GOT3 (cell line): ENCODE results near the gene ZNF423.

Source experiments
- DNase-seq: peaks from one replicate; lab custom pipeline; 2025; ENCODE audit warnings: mixed read lengths; lab: John Stamatoyannopoulos, UW

ZNF423 gene

DNA sequence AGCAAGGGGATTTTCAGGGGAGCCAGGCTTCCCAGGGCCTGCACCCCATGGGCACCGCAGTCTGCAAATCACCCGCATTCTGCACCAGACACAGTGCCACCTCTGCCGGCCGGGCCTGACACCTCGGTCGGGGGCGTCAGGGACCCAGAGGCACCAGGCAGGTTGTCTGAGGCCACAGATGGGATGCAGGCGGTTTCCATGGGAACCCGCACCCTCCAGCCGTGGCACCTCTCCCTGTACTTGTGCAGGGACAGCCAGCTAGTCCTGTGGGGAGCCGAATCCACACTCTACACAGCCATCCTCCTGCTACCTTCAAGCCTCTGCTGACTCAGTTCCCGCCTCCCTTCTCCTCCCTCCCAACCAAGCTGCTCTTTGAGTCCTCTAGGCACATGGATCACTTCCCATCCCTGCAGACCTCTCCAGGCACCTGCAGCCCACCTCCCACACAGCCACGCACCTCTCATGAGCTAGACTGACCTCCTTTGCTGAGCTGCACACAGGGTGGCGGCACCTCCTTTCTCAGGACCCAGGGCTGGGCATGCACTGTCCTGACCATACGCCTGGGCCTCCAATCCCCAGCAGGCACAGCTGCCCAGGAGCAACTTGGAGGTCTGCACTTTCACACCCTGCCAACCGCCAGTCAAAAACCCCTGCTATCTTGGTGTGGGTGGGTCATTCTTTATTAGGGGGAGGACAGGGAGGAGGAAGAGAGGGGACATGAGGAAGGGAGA is 362.9 kb downstream of the ZNF423 start:
- no peak for DNase-seq

DNA sequence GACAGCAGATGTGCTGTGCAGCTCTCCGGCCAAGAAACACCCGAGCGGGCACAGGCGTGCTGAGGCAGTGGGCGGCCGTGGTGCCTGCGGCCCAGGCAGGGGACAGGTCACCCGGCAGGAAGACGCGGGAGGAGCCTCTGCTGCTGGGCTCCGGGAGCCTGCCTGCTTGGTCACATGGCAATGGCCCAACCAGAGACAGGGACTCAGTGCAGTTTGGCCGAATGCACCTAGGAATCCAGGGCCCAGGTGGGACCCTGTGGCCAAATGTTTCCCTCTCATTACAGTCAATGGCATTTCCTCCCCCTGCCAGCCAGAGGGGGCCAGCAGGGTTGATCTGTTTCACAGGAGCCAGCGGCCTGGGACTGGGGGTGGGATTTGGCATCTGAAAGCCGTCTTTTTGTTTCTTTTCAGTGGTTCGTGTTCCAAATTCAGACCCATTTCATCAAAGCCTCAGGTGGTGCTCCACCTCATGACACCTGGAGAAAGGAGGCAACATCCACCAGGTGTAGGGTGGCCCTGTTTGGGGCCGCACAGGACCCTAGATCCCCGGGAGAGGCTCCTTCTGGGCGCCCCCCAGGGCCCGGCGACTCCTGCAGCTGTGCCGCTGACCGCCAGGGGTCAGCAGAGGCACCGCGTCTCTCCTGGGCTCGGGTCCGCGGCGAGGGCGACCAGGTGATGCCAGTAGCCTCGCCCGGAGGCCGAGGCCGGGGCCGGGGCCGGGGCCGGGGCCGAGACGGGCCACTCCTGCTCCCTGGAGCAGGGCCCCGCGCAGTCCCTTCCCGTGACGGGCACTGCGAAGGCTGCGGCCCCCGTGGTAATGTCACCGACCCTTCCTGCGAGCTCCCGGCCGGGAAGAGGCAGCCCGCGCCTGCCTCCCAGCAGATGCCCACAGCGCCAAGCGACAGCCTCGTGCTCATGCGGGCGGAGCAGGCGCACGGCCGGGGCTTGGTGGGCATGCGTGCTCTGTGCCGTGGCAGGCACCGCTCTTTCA is 363.8 kb downstream of the ZNF423 start:
- DNase-seq = no peak

DNA sequence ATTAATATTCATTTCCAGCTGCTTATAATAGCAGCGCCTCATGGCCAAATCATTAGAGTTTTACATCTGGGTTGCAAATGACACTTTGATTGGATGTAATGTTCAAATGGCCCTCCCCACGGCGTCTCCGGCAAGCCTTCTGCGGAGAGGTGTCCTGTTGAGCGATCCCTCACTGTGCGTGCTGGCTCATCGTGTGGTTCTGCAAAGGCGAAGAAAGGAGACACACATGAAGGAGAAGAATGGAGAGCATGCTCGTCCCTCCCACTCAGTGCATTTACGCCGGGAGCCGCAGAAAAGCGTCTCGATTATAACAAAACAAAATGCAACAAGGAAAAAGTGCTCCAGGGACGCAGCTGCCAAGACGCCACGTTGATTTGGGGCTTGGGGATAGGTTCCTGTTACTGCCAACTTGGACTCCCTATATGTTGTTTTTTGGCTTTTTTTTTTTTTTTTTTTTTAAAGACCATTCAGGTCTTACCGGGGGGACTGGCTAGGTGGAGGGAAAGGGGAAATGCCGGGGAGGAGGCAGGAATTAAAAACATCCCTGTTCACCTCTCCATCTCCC is 364.7 kb downstream of the ZNF423 start:
- no peak for DNase-seq

DNA sequence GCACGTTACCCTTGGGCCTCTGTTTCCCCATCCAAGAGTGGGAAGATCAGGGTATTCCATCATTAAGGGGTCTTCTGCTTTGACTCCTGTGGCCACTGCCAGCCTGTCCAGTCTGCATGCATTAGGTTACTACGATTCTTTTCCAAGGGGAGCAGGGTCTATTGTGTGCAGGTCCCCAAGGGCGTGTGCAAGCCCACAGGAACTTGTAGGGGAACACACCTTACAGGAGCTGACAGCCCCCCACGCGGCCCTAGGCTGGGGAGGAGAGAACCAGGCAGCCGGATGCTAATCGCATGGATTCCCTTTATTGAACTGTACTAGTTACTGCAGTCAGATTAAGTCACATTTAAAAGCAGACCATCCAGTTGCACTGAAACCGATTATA is 365.6 kb downstream of the ZNF423 start:
- DNase-seq = no peak

DNA sequence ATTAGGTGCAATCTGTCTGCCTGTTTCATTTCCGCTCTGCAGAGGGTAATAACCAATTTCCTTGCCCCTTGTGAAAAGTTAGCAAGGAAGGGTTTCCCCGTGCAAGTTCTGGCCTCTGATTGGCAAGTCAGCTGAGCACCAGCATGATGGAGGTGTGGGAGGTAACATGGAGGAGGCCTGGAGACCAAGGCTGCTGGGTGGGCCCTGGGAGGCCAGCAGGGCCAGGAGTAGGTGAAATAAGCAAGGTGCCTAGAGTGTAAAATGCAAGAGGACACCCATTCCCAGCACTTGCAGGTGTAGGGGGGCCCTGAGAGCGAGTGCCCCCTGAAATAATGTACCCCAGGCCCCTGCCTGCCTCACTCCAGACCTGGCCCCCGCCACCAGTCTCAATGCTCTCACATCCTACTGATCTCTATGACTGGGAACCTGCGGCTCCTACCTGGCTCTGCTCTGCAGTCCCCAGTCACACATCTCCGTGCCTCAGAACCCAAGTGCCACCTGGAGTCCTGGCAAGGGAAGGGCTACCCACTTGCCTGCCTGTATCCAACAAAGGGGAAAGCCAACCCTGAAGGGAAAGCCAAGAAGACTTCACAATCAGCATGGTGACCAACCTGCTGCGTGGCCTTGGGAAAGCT is 366.1 kb downstream of the ZNF423 start:
- no peak for DNase-seq

DNA sequence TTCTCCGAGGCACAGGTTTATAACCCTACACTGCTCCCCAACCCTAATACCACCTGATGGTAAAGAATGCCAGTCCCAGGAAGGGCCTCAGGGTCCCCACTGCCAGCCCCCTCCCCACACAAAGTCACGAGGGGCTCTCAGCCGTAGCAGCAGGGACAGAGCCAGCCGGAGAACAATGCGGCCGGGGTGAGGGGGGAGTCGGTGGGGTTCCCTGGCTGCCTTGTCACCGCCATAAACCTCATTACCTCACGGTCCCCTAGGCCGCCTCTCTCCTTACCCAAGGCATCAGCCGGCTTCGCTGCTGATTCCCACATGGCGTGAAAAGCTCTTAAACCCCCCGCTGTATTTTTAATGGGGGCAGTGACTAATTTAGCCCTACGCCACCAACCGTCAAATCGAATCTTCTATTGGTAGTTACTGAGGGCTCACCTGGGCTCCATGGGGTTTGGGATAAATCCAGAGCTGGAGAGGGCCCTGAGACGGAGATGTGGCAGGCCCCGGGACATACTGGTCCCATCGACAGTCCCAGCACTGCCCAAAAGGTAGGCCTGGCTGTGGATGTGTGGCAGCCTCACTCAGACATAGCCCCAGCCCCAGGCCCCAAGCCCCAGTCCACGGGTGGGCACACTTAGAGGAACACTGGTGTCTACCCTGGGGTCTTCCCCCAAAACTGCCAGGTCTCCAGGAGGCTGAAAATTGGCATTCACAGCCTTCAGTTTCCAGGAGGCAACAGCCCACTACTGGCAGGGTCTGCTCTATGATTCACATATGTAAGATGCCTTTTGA is 367.0 kb downstream of the ZNF423 start:
- DNase-seq = no peak

DNA sequence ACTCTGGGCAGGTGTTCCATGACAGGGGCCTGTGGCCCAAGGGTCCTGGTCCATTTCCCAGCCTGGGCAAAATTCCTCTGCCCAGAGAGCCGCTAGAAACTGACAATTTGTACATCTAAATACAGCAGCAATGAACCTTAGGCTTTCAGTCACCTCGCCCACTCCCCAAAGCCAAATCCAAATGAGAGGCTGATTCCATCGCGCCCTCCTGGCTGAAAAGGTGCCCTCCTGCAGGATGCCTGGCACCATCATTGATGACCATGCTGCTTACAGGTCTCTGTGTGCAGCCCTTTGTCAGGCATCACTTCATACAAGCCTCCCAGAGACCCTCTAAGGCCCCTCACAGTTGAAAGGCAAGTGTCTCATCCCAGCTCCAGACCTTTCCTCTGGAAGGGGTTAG is 367.6 kb downstream of the ZNF423 start:
- no peak for DNase-seq

DNA sequence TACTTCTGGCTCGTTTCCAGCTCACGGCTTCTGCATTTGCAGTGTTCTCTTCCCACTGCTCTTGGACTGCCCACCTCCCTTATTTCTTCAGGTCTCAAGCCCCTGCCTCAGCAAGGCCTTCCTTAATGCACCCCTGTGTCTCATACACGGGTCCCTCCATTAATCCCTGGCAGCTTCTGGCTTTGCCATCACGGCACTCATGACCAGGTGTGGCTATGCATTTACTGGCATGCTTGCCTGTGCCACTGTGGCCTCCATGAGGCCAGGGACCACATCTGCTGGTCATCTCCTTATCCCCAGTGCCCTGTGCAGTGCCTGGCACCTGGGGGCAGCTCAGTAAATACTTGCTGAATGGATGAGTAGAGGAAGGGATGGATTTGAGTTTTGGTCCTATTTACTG is 368.2 kb downstream of the ZNF423 start:
- no peak for DNase-seq

DNA sequence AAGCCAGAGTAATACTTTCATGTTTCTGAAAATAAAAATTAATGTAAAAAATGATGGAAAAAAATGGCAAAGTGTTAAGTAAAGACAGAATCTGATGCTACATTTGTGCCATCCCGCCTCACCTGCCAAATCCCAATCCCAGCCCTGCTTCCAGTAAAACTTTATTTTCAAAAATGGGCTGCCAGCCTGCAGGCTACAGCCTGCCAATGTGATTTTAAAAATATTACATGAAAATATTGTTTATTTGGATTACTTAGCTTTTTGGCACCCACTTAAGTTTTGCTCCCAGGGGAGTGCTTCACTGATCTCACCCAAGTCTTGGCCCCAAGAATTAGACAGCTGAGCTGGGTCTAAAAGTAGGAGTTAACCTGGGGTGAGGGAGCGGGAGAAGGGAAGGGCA is 369.5 kb downstream of the ZNF423 start:
- DNase-seq = no peak

DNA sequence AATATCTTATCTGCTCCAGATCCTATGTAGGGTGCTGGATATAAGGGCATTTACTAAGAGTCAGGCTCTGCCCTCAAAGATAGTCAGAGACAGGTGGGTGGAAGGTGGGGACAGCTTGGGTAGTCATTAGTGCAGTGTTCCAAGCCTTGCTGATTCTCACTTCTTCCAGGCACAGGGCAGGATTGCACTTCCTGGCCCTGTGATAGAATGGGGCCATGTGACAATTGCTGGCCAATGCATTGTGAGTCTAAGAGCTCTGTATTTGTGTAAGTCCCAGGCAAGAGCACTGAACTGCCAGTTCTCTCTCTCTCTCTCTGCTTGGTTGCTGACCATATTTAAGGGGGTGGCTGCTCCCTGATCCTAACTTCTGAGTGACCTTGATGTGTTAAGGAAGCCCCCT is 370.2 kb downstream of the ZNF423 start:
- DNase-seq = no peak

DNA sequence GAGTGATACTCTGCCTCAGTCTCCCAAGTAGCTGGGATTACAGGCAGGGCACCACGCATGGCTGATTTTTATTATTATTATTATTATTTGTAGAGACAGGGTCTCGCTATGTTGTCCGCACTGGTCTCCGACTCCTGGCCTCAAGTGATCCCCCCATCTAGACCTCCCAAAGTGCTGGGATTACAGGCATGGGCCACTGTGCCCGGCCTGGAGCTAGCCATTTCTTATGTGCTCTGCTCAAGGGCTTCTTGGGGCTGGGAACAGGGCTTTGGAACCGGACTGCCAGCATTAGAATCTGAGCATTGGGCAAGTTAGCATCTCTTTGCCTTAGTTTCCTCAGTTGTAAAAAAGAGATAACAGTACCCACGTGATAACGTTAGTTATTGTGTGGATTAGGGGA is 371.0 kb downstream of the ZNF423 start:
- no peak for DNase-seq

DNA sequence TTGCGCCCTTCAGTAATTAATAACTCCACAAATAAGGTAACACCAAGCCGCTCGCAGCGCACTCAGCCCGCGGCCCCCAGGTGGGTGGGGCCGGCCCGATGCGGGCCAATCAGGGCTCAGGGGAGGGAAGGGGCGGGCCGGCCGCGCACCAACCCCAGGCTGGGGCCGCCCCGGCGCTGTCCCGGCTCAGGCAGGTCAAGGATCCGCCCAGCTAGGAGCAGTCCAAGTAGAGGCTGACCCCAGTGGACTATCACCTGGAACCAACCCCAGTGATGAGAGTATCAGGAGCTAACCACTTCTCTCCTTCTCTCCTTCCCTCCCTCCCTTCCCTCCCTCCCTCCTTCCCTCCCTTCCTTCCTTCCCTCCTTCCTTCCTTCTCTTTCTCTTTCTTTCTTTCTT is 371.5 kb downstream of the ZNF423 start:
- DNase-seq = no peak

DNA sequence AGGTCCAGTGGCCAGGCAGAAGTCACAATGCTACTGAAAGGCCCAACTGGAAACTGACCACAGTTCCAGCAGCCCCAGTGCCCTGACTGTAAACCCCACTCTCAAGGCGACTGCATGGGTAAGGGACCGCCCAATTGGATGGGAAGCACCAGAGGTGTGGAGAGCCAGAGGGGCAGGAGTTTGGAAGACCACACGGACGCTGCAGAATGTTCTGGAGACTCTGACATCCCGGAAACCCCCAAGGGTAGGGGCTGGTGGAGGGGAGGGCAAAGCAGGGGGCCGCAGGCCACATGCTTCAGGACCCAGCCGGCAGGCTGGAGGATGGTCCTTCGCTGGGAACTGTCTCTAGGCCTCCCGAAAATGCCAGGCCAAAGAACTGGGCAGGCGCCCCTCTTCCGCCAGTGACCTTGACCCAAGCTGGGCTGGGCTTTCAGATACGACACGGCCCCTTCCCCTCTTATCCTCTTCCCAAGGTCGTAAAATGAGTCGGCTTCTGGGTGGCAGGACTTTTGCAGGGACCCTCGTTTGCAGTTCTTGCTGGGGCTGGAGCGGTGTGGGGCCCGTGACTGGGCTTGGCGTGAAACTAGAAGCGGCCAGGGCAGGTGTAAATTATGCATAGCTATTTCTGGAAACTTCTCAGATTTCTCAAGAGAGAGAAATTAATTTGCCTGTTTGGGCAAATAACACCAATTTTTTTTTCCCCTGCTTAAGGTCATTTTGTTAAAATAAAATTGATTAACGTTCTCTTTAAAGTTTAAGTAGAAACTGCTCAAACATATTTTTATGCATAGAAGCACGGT is 372.1 kb downstream of the ZNF423 start:
- no peak for DNase-seq

DNA sequence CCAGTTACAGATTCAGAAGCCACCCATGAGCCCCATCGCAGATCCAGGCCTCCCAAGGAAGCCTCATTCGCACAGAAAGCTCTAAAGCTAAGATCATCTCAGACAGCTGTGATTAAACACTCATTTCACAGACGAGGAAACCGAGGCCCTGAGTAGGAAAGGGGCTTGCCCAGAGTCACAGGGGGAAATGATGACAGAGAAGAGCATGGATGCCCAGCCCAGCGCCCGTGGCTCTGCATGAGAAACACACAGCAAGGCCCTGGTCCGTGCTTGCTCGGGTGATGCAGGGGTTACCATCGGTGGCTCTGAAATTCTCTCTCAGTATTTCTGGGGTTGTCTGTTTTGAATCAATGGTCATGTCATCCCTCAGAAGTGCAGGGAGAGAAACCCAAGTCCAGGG is 372.7 kb downstream of the ZNF423 start:
- no peak for DNase-seq

DNA sequence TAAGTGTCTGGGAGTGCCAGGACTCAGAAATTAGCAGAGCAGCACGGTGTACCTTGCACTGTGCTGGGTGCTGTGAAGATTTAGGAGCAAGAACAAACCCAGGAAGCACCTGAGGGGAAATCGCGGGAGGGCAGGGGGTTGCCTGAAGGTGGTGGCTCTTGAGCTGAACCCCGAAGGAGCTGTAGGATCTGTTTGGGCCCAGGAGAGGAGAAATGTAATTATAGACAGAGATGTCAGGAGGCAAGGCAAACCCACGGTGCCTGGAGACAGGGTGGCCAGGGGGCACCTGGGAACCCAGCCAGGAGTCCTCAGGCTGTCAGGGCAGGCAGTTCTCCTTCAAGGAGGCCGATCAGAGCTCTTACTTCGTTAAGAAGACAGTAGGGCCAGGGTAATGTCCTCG is 373.2 kb downstream of the ZNF423 start:
- DNase-seq = no peak

DNA sequence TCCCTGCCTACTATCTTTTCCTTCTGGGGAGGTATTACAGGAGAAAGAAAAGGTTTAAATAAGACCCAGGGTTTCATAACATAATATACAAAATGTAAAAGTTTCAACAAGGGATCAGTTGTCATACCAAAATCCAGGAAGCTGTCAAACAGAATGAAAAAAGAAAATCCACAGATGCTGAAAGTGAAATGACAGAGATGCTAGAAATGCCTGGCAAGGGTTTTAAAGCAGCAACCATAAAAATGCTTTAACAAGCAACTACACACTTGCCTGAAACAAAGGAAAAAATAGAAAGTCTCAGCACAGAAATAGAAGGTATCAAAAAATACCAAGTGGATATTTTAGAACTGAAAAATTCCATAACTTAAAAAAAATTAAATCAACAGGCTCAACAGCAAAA is 377.3 kb downstream of the ZNF423 start:
- no peak for DNase-seq

DNA sequence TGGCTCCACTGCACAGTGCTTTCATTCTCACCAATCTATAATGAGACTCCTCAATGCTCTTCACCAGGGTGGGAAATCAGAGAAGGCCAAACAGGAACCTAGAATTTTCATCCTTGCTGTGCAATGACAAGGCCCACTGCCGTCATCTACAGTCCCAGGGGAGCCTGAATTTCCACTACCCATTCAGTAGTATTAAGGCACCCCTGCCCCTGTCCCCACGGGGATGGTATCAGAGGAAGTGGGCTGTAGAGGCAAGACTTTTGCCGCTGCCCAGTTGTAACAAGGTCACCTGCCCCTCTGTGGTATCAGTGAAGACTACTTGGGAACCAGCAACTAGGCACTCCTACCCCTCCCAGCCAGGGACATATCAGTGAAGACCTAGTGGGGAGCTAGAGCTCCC is 377.8 kb downstream of the ZNF423 start:
- DNase-seq = no peak

DNA sequence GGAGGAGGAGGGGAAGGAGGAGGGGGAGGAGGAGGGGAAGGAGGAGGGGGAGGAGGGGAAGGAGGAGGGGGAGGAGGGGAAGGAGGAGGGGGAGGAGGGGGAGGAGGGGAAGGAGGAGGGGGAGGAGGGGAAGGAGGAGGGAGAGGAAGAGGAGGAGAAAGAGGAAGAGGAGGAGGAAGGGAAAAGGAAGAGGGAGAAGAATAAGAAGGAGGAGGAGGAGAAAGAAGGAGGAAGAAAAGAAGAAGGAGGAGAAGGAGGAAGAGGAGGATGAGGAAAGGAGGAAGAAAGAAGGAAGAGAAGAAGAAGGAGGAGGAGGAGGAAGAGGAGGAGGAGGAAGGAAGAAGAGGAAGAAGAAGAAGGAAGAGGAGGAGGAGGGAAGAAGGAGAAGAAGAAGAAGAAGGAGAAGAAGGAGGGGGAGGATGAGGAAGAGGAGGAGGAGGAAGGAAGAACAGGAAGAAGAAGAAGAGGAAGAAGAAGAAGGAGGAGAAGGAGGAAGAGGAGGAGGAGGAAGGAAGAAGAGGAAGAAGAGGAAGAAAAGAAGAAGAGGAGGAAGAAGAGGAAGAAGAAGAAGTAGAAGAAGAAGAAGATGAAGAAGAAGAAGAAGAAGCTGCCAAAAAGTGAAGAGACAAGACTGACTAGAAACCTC is 378.5 kb downstream of the ZNF423 start:
- no peak for DNase-seq

DNA sequence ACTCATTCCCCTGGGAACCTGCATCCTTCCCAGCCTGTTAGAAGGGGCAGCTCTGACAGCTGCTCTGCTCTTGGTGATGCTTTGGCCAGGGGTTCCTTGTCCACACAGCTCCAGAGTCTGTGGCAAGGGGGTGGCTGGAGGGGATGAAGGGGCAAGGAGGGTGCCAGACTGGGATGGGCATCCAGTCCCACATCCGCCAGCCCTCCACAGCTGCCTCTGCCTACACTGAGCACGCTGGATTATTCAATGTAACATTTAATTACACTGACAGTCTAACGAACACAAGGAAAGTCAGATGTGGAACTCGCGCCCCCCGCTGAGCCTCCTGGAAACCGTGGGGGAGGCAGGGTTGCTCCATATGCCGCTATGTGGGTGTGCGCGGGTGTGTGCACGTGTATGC is 381.2 kb downstream of the ZNF423 start:
- DNase-seq = no peak

DNA sequence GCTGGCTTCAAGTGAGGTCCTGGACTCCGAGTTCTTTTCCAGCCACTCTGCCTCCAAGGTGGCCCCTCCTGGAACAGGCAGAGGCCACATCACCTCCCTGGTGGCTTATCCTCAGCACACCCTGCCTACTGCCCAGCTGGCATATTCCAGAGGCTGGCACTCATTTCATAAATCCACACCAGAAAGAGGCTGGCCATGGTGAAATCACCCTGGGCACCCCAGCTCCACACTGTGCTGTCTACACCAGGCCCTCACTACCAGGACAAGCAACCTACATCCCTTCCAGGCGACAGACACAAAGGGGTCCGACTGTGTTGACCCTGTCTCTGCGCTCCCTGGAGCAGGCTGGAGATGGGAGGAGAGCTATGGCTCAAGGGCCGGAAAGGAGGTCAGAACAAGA is 382.1 kb downstream of the ZNF423 start:
- no peak for DNase-seq
